Measurements from ENCODE around the gene NAA80.
"Not testable (repeated sequence)": the region's sequence is repeated elsewhere in the genome, so short reads cannot be mapped to it uniquely, and the experiment has no call there.

The NAA80 gene

GRCh38 chr3:50288387-50289007 lies 10.7 kb downstream of the NAA80 start:
- FAIRE-seq = no peak

DNA sequence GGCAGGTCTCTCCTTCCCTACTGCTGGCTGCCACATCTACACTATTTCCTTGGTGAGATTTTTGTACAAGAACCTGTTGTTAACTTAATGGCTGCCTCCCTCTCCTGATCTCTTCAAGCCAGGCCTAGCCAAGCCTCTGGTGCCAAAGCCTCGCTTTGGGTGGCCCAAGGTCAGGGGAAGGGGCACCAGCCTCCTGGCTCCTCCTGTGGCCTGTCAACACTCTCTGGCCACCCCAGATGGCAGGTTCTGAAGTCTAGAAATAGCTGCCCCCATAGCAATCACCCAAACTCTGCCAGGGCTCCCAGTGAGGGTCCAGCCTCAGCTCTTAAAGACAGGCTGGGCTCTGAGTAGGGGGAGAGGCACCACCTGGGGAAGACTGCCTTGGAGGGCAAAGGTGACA lies 11.9 kb downstream of the NAA80 start:
- FAIRE-seq = no peak

DNA sequence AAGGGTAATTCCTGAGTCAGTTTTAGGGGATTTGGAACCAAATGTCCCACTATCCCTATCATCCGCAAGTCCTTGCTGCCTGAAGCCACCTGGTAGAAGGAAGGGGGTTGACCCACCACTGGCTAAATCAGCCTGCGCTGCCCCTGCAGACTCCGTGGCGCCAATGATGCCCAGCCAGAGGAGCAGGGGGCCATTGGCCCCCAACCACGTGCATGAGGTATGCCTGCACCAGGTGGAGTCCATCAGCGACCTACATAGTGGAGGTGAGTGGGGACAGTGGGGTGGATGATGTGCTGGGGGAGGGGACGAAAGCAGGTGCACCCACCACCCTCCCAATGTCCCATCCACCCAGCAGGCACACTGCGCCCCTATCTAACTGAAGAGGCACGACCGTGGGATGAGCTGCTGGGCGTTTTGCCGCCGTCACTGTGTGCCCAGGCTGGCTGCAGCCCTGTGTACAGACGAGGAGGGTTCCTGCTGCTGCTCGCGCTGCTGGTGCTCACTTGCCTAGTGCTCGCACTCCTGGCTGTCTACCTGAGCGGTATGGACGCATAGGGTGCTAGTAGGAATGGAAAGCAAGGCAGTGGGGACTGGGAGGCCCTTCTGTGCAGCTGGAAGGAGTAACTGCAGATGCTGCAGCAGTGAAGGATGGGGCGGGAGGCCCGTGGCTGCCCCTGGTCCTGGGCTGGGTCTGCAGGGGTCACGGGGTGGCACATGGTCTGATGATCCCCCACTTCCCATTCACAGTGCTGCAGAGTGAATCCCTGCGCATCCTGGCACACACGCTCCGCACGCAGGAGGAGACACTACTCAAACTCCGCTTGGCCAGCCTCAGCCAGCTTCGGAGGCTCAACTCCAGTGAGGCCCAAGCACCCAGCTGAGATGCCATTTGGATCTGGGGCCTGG lies 12.6 kb downstream of the NAA80 start:
- FAIRE-seq = no peak

- not testable (repeated sequence) for FAIRE-seq
Observed at GRCh38 chr3:50284121-50284520, 15.1 kb downstream of the NAA80 start.

GRCh38 chr3:50279255-50280016 lies 19.8 kb downstream of the NAA80 start:
- no peak for FAIRE-seq

DNA sequence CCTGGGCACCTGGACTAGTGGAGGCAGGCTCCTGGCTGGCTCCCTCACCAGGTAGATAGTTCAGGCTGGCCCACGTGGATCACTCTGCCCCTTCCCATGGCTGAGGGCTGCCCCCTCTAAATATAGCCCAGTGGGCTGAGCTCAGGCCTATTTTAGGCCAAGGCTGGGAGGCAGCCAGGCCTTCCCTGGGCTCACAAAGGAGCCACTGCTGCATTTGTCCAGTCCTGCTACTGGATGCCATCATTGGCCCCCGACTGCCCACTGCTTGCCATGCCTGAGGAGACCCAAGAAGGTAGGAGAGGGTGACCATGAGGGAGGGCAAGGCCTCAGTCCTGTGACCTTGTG lies 20.4 kb downstream of the NAA80 start, which contains the start of gene LSMEM2:
TSS of gene LSMEM2 (plus strand) at position 208 of the 345 bp plus-strand sequence. CDS start at position 235, 27 bp downstream.
- no peak for FAIRE-seq

GRCh38 chr3:50278123-50278879 lies 20.9 kb downstream of the NAA80 start:
- no peak for FAIRE-seq

- no peak for FAIRE-seq
Observed at GRCh38 chr3:50276762-50277101, 22.5 kb downstream of the NAA80 start.

DNA sequence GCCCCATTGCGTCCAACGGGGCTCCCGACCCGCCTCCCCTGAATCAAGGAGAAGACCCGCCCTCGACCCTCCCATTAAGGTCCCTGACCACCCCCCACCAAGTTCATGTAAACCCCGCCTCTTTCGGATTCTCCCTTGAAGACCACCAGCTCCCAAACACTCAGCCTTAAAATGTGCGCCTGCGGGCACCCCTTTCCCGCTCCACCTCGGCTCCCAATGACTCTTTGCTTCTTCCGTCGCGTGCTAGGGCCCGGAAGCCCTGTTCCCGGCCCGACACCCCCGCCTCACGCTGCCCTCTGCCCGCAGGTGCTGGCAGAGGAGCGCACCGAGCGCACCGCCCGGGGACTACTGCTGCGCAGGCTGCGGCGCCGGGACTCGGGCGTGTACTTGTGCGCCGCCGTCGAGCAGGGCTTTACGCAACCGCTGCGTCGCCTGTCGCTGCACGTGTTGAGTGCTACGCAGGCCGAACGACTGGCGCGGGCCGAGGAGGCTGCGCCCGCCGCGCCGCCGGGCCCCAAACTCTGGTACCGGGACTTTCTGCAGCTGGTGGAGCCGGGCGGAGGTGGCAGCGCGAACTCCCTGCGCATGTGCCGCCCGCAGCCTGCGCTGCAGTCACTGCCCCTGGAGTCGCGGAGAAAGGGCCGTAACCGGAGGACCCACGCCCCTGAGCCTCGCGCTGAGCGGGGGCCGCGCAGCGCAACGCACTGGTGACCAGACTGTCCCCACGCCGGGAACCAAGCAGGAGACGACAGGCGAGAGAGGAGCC lies 23.0 kb downstream of the NAA80 start:
- no peak for FAIRE-seq

GRCh38 chr3:50275141-50275995 lies 23.8 kb downstream of the NAA80 start:
- no peak for FAIRE-seq

DNA sequence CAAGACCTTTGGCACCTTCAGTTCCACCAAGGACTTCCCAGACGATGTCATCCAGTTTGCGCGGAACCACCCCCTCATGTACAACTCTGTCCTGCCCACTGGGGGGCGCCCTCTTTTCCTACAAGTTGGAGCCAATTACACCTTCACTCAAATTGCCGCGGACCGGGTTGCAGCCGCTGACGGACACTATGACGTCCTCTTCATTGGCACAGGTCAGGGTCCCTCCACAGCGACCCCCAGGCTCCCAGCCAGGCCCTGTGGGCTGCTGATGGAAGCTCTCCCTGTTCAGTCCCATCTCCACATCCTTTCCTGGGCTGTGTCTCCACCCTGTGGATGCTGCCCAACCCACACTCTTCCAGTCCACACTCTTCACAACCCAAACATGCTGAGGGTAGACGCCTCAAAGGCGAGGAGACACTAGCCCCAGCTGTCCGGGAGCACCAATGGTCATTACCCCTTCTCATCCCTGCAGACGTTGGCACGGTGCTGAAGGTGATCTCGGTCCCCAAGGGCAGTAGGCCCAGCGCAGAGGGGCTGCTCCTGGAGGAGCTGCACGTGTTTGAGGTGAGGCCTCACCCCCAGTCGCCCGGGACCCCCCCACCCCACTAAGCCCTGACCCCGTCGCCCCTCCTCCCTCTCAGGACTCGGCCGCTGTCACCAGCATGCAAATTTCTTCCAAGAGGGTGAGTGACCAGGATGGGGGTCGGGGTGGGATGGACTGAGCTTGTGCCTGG lies 24.7 kb downstream of the NAA80 start:
- peak; percentile 11 for FAIRE-seq

DNA sequence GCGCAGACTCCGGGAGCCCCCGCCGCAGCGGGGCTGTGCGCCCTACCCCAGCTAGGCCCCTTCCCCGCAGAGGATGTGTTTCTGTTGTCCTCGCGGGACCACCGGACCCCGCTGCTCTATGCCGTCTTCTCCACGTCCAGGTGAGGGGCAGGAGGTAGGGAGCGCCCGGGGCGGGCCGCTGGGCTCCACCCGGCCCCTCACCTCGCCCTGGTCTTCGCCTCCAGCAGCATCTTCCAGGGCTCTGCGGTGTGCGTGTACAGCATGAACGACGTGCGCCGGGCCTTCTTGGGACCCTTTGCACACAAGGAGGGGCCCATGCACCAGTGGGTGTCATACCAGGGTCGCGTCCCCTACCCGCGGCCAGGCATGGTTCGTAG lies 25.5 kb downstream of the NAA80 start:
- no peak for FAIRE-seq

GRCh38 chr3:50272911-50273688 lies 26.1 kb downstream of the NAA80 start:
- peak; percentile 87 for FAIRE-seq

- FAIRE-seq = not testable (repeated sequence)
Observed at GRCh38 chr3:50272538-50272910, 26.7 kb downstream of the NAA80 start.

- FAIRE-seq = no peak
Observed at GRCh38 chr3:50271314-50271936, 27.8 kb downstream of the NAA80 start.

DNA sequence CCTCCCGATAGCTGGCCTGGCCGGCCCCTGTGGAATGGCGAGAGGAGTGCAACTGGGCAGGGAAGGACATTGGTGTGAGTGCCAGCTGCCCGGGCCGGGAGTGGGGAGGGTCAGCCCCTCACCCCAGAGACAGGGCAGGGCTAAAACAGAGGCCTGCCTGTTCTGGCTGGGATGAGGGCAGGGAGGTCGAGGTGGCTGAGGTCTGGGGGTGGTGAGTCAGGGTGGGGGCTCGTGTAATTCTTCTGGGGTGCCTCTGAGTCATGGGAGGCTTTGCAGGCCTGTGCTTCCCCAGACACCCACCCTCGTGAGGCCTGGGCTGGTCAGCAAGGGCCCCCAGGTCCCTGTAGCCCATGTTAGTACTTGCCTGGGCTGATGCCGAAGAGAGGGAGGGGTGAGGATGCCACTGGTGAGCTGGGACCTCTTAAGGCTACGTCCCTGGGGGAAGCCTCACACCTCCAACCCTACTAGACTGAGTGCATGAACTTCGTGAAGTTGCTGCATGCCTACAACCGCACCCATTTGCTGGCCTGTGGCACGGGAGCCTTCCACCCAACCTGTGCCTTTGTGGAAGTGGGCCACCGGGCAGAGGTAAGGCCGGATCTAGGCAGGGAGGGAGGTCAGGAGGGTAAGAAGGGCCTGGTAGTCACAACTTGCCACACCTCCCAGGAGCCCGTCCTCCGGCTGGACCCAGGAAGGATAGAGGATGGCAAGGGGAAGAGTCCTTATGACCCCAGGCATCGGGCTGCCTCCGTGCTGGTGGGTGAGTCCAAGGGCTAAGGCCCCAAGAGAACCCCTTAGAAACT lies 28.6 kb downstream of the NAA80 start:
- no peak for FAIRE-seq

DNA sequence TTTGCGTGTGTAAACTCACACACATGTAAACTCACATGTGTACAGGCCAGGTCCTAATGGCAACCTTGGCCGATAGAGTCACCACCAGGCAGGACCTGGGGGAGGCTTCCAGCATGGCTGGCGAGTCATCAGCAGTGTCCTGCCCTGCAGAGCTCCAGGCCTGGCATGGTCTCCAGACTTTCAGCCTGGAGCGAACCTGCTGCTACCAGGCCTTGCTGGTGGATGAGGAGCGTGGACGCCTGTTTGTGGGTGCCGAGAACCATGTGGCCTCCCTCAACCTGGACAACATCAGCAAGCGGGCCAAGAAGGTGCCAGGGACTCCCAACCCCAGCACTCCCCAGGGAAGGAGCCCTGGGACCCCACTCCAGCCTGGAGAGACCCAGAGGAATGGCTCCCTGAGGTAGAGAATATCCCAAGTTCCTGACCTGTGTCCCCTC lies 29.2 kb downstream of the NAA80 start:
- no peak for FAIRE-seq

GRCh38 chr3:50269460-50269859 lies 29.7 kb downstream of the NAA80 start:
- no peak for FAIRE-seq

Measured in G401.6 (cell line).